Adipocyte (in vitro differentiated cells): ENCODE measurements around the gene SNX3.
A peak's percentile ranks its signal among the peaks of the same experiment; 100 is the strongest.

Source experiments
- DNase-seq: peaks from one replicate; pipeline ENCODE4 v3.0.0-alpha.2; 2015; ENCODE audit warnings: low read depth
- H3K27me3 ChIP-seq: replicated peaks from 2 replicates; pipeline ENCODE4 v1.7.0; 2013; ENCODE audit warnings: mild to moderate bottlenecking, low read length, moderate library complexity; ENCODE audit not compliant: control insufficient read depth, insufficient read depth
- H3K36me3 ChIP-seq: 2 replicates; pipeline ENCODE4 v1.7.0; 2013; ENCODE audit warnings: low read length, mild to moderate bottlenecking, moderate library complexity; ENCODE audit not compliant: control insufficient read depth, insufficient read depth, severe bottlenecking
- H3K4me1 ChIP-seq: 2 replicates; pipeline ENCODE4 v1.7.0; 2013; ENCODE audit warnings: mild to moderate bottlenecking, low read length, moderate library complexity; ENCODE audit not compliant: control insufficient read depth, insufficient read depth
- H3K4me3 ChIP-seq: 2 replicates; pipeline ENCODE4 v1.7.0; 2013; ENCODE audit warnings: mild to moderate bottlenecking, low read length, moderate library complexity
- H3K9ac ChIP-seq: 2 replicates; pipeline ENCODE4 v1.7.0; 2013; ENCODE audit warnings: mild to moderate bottlenecking, low read length, moderate library complexity
- H3K9me3 ChIP-seq: 2 replicates; pipeline ENCODE4 v1.7.0; 2013; ENCODE audit warnings: mild to moderate bottlenecking, low read length, moderate library complexity; ENCODE audit not compliant: control insufficient read depth

Gene SNX3

GRCh38 chr6:108200631-108201030 is 60.2 kb downstream of the SNX3 start:
- no peaks in the 10 kb centered on the region for H3K4me1 ChIP-seq
- peak; percentile 79 for DNase-seq
- H3K9ac ChIP-seq, result no peak overlapping the region
- no peaks in the 10 kb centered on the region for H3K27me3 ChIP-seq
- no peaks in the 10 kb centered on the region for H3K9me3 ChIP-seq
- no peak overlapping the region for H3K4me3 ChIP-seq
- peaks cover 4% of the 10 kb centered on the region for H3K36me3 ChIP-seq

- H3K9me3 ChIP-seq, result no peaks in the 10 kb centered on the region
- no peak overlapping the region for H3K9ac ChIP-seq
- DNase-seq, result no peak
- H3K4me3 ChIP-seq, result no peak overlapping the region
- no peaks in the 10 kb centered on the region for H3K4me1 ChIP-seq
- no peaks in the 10 kb centered on the region for H3K27me3 ChIP-seq
- peaks cover 4% of the 10 kb centered on the region for H3K36me3 ChIP-seq
Measured at GRCh38 chr6:108200186-108200585, 60.7 kb downstream of the SNX3 start.

GRCh38 chr6:108198761-108199498 is 61.9 kb downstream of the SNX3 start:
- Histone ChIP-seq H3K36me3 (peaks cover 4% of the 10 kb centered on the region), H3K27me3 (no peaks in the 10 kb centered on the region), H3K4me3 (no peak overlapping the region), H3K9me3 (no peaks in the 10 kb centered on the region), H3K4me1 (no peaks in the 10 kb centered on the region), H3K9ac (no peak overlapping the region)
- DNase-seq, result no peak

GRCh38 chr6:108195209-108195608 is 65.6 kb downstream of the SNX3 start:
- Histone ChIP-seq H3K4me1 (no peaks in the 10 kb centered on the region), H3K27me3 (no peaks in the 10 kb centered on the region), H3K36me3 (no peaks in the 10 kb centered on the region), H3K4me3 (no peak overlapping the region), H3K9ac (no peak overlapping the region), H3K9me3 (no peaks in the 10 kb centered on the region)
- no peak for DNase-seq

- Histone ChIP-seq H3K36me3 (no peaks in the 10 kb centered on the region), H3K9ac (no peak overlapping the region), H3K27me3 (no peaks in the 10 kb centered on the region), H3K4me3 (no peak overlapping the region), H3K9me3 (no peaks in the 10 kb centered on the region), H3K4me1 (no peaks in the 10 kb centered on the region)
- no peak for DNase-seq
Measured at GRCh38 chr6:108194503-108194902, 66.3 kb downstream of the SNX3 start.

- Histone ChIP-seq H3K4me3 (no peak overlapping the region), H3K36me3 (no peaks in the 10 kb centered on the region), H3K27me3 (no peaks in the 10 kb centered on the region), H3K9ac (no peak overlapping the region), H3K9me3 (no peaks in the 10 kb centered on the region), H3K4me1 (peaks cover 3% of the 10 kb centered on the region)
- DNase-seq, result no peak
Measured at GRCh38 chr6:108193835-108194234, 67.0 kb downstream of the SNX3 start.

GRCh38 chr6:108193131-108193530 is 67.7 kb downstream of the SNX3 start:
- no peak overlapping the region for H3K4me3 ChIP-seq
- DNase-seq, result no peak
- no peak overlapping the region for H3K9ac ChIP-seq
- no peaks in the 10 kb centered on the region for H3K9me3 ChIP-seq
- no peaks in the 10 kb centered on the region for H3K27me3 ChIP-seq
- H3K36me3 ChIP-seq, result no peaks in the 10 kb centered on the region
- peaks cover 4% of the 10 kb centered on the region for H3K4me1 ChIP-seq

GRCh38 chr6:108187519-108187918 is 73.3 kb downstream of the SNX3 start:
- peaks cover 16% of the 10 kb centered on the region for H3K27me3 ChIP-seq
- no peaks in the 10 kb centered on the region for H3K36me3 ChIP-seq
- H3K9ac ChIP-seq, result no peak overlapping the region
- no peak for DNase-seq
- H3K4me1 ChIP-seq, result peaks cover 4% of the 10 kb centered on the region
- no peaks in the 10 kb centered on the region for H3K9me3 ChIP-seq
- H3K4me3 ChIP-seq, result no peak overlapping the region

- H3K4me3 ChIP-seq, result no peak overlapping the region
- no peaks in the 10 kb centered on the region for H3K36me3 ChIP-seq
- peaks cover 4% of the 10 kb centered on the region for H3K4me1 ChIP-seq
- no peak for DNase-seq
- peaks cover 22% of the 10 kb centered on the region for H3K27me3 ChIP-seq
- no peak overlapping the region for H3K9ac ChIP-seq
- H3K9me3 ChIP-seq, result no peaks in the 10 kb centered on the region
Measured at GRCh38 chr6:108186226-108186625, 74.6 kb downstream of the SNX3 start.

GRCh38 chr6:108180776-108181175 is 80.1 kb downstream of the SNX3 start:
- peaks cover 63% of the 10 kb centered on the region for H3K27me3 ChIP-seq
- DNase-seq, result no peak

GRCh38 chr6:108180266-108180665 is 80.6 kb downstream of the SNX3 start:
- DNase-seq, result no peak
- no peak overlapping the region for H3K4me3 ChIP-seq
- peaks cover 63% of the 10 kb centered on the region for H3K27me3 ChIP-seq

More at GRCh38 chr6:108180776-108181175, 80.1 kb downstream of the SNX3 start:
- no peaks in the 10 kb centered on the region for H3K9me3 ChIP-seq
- H3K9ac ChIP-seq, result no peak overlapping the region
- no peaks in the 10 kb centered on the region for H3K4me1 ChIP-seq
- no peaks in the 10 kb centered on the region for H3K36me3 ChIP-seq
- H3K4me3 ChIP-seq, result no peak overlapping the region

GRCh38 chr6:108179741-108180140 is 81.1 kb downstream of the SNX3 start:
- H3K27me3 ChIP-seq, result peaks cover 65% of the 10 kb centered on the region
- peaks cover 4% of the 10 kb centered on the region for H3K9me3 ChIP-seq
- no peaks in the 10 kb centered on the region for H3K36me3 ChIP-seq
- no peak overlapping the region for H3K9ac ChIP-seq
- no peaks in the 10 kb centered on the region for H3K4me1 ChIP-seq
- no peak for DNase-seq
- H3K4me3 ChIP-seq, result no peak overlapping the region

More at GRCh38 chr6:108180266-108180665, 80.6 kb downstream of the SNX3 start:
- Histone ChIP-seq H3K9ac (no peak overlapping the region), H3K36me3 (no peaks in the 10 kb centered on the region), H3K4me1 (no peaks in the 10 kb centered on the region), H3K9me3 (peaks cover 2% of the 10 kb centered on the region)
